ENCODE measurements around the gene TMEM272. TPM values are rescaled to one million over a fixed set of nuclear protein-coding genes. Genes with fewer than 3 reads are reported as not detected.

TMEM272 gene
- total and polyA plus RNA-seq, 12 donors = 0.09 to 2.7 (median 0.56) TPM

GRCh38 chr13:51801631-51802099 lies 43.3 kb downstream of the TMEM272 start:
- Histone ChIP-seq H3K27ac (peak overlapping the region; percentile 57 to 100 (median 99)), H3K4me3 (no peak overlapping the region), H3K9me3 (no peaks in the 10 kb centered on the region), H3K4me1 (peaks cover 14 to 58% (median 40%) of the 10 kb centered on the region in 9 donors), H3K27me3 (no peaks in the 10 kb centered on the region), H3K36me3 (peaks cover 0 to 25% (median 0%) of the 10 kb centered on the region in 9 donors)
- ATAC-seq (peak in 6 of 8 donors; percentile 19 to 51 (median 37)), DNase-seq (peak; percentile 75 to 80)
- no peak for TF ChIP-seq CTCF (IDR thresholded peaks at IDR 0.05)
- intact Hi-C loops (cut with DNase I) = loop anchor here in 6 of 10 donors (2.0 to 10.0 kb wide), 4 partner anchors 217 to 349 kb away; partner anchors contain the start of genes WDFY2 (in 5 of the 6) and INTS6 (in 3 of the 6)
- WGBS, 2 donors = 31 to 36% methylated on average over 7 of the region's 7 CpGs

GRCh38 chr13:51800486-51800885 lies 44.5 kb downstream of the TMEM272 start:
- peaks cover 14 to 47% (median 40%) of the 10 kb centered on the region in 9 donors for H3K4me1 ChIP-seq

GRCh38 chr13:51799261-51799660 lies 45.7 kb downstream of the TMEM272 start:
- DNase-seq (no peak), ATAC-seq (no peak)
- TF ChIP-seq CTCF (IDR thresholded peaks at IDR 0.05) = no peak
- 95% methylated on average over 12 of the region's 12 CpGs for WGBS, 2 donors
- intact Hi-C loops (cut with DNase I) = loop anchor here in 3 of 10 donors (5.0 to 10.0 kb wide), 3 partner anchors 354 to 364 kb away; no protein-coding TSS in a partner anchor
- Histone ChIP-seq H3K4me1 (peaks cover 14 to 36% (median 28%) of the 10 kb centered on the region in 9 donors), H3K36me3 (peaks cover 0 to 40% (median 0%) of the 10 kb centered on the region in 9 donors), H3K27ac (no peak overlapping the region), H3K27me3 (no peaks in the 10 kb centered on the region), H3K9me3 (no peaks in the 10 kb centered on the region), H3K4me3 (no peak overlapping the region)

More at GRCh38 chr13:51800486-51800885, 44.5 kb downstream of the TMEM272 start:
- WGBS, 2 donors = 76 to 77% methylated on average over 5 of the region's 5 CpGs
- intact Hi-C loops (cut with DNase I) = loop anchor here in 5 of 10 donors (5.0 to 10.0 kb wide), 2 partner anchors 216 to 348 kb away; partner anchors contain the start of genes WDFY2 (in 3 of the 5) and INTS6 (in 2 of the 5)
- Histone ChIP-seq H3K27ac (peak overlapping the region in 8 of 10 donors; percentile 57 to 100 (median 100)), H3K36me3 (peaks cover 0 to 35% (median 0%) of the 10 kb centered on the region in 9 donors), H3K9me3 (no peaks in the 10 kb centered on the region), H3K4me3 (no peak overlapping the region), H3K27me3 (no peaks in the 10 kb centered on the region)
- ATAC-seq (peak in 1 of 8 donors; percentile 18), DNase-seq (no peak)
- no peak for TF ChIP-seq CTCF (IDR thresholded peaks at IDR 0.05)

- H3K4me3 ChIP-seq = no peak overlapping the region
- intact Hi-C loops (cut with DNase I) = loop anchor here in 3 of 10 donors (5.0 to 10.0 kb wide), 3 partner anchors 353 to 363 kb away; no protein-coding TSS in a partner anchor
- H3K4me1 ChIP-seq = peaks cover 14 to 36% (median 21%) of the 10 kb centered on the region in 9 donors
- H3K27me3 ChIP-seq = no peaks in the 10 kb centered on the region
- H3K27ac ChIP-seq = no peak overlapping the region
- ATAC-seq (no peak), DNase-seq (no peak)
- H3K36me3 ChIP-seq = peaks cover 0 to 48% (median 0%) of the 10 kb centered on the region in 9 donors
- TF ChIP-seq CTCF (IDR thresholded peaks at IDR 0.05) = peak in 6 of 9 donors; percentile 33 to 52 (median 44)
- H3K9me3 ChIP-seq = no peaks in the 10 kb centered on the region
- 83% methylated on average over 12 of the region's 12 CpGs for WGBS, 2 donors
These were observed 47.1 kb downstream of the TMEM272 start for GRCh38 chr13:51797664-51798488.
